OCI-LY7 (cell line): ENCODE results near the gene KIAA1328.

Experiments used
- CTCF ChIP-seq: fragments of 200-600 bp; sonication (generic); conservative IDR thresholded peaks from 2 replicates; pipeline ENCODE4 v1.5.1; 2014; ENCODE audit warnings: mild to moderate bottlenecking, antibody characterized with exemption, low read length, moderate library complexity, mixed read lengths
- EZH2phosphoT487 ChIP-seq: fragments of 200-600 bp; sonication (generic); IDR thresholded peaks from 2 replicates; pipeline ENCODE4 v1.6.1; 2018; ENCODE audit warnings: low read depth, borderline replicate concordance, mild to moderate bottlenecking, mixed run types, antibody characterized with exemption, low read length, moderate library complexity, mixed read lengths

- TF ChIP-seq CTCF (no peak), EZH2phosphoT487 (no peak)
These were observed 36.2 kb upstream of the KIAA1328 start for GRCh38 chr18:36792634-36793283.
